Peyer's patch (tissue), 4 donors: ENCODE results near the gene CAPN8.

Source experiments
- CTCF ChIP-seq, 6 experiments: fragments of 450-650 bp in 4 of 6; fragments of 200-600 bp in 2 of 6; sonication (generic) in 1 of 6; IDR thresholded peaks; one replicate each; pipeline ENCODE4 v1.5.1; 2017 to 2019; ENCODE audit warnings: antibody characterized with exemption in 6 of 6, mild to moderate bottlenecking in 3 of 6, moderate library complexity in 1 of 6
- POLR2A ChIP-seq, 2 donors: fragments of 450-650 bp; IDR thresholded peaks; one replicate each; pipeline ENCODE4 v1.5.1; 2017; ENCODE audit warnings: antibody characterized with exemption in 2 of 2, mild to moderate bottlenecking in 2 of 2, moderate library complexity in 2 of 2

- TF ChIP-seq CTCF (IDR thresholded peaks at IDR 0.05) (no peak), POLR2A (IDR thresholded peaks at IDR 0.05) (no peak)
Observed at GRCh38 chr1:223678841-223679240, 13.3 kb upstream of the CAPN8 start.
